GM12878 (cell line): Measurements from ENCODE around the gene C4orf36.

Experiments
- CBX3 ChIP-seq: fragments of 200-600 bp; sonication (generic); IDR thresholded peaks from 2 replicates; pipeline ENCODE4 v1.6.1; 2016; ENCODE audit warnings: low read depth, borderline replicate concordance
- CBX5 ChIP-seq: sonication (generic); IDR thresholded peaks from 2 replicates; pipeline ENCODE4 v1.6.1; 2016; ENCODE audit warnings: low read depth, moderate library complexity, mild to moderate bottlenecking, inconsistent platforms
- DPF2 ChIP-seq: fragments of 450-650 bp; IDR thresholded peaks from 2 replicates; pipeline ENCODE4 v1.6.1; 2017; ENCODE audit warnings: mild to moderate bottlenecking
- EP300 ChIP-seq, 2 experiments: fragments of 150-350 bp in 1 of 2; IDR thresholded peaks; 2 replicates each; pipeline ENCODE4 v1.6.1; 2011 to 2012; ENCODE audit warnings: low read depth in 2 of 2, low read length in 2 of 2, borderline replicate concordance in 1 of 2, improper control_type of control experiment in 1 of 2, inconsistent platforms in 1 of 2; ENCODE audit not compliant: control insufficient read depth in 1 of 2
- GABPA ChIP-seq: IDR thresholded peaks from 2 replicates; pipeline ENCODE4 v1.6.1; 2014; ENCODE audit warnings: antibody characterized with exemption, low read depth, mild to moderate bottlenecking, inconsistent platforms
- HCFC1 ChIP-seq: fragments of 150-350 bp; IDR thresholded peaks from 2 replicates; pipeline ENCODE4 v1.6.1; 2014; ENCODE audit warnings: low read length
- POLR2A ChIP-seq: IDR thresholded peaks from 2 replicates; pipeline ENCODE4 v1.6.1; 2011; ENCODE audit warnings: low read depth, mild to moderate bottlenecking, low read length
- RBBP5 ChIP-seq: fragments of 200-600 bp; sonication (generic); conservative IDR thresholded peaks from 2 replicates; pipeline ENCODE4 v1.6.1; 2016
- SPI1 ChIP-seq: IDR thresholded peaks from 2 replicates; pipeline ENCODE4 v1.6.1; 2011; ENCODE audit warnings: low read depth, mild to moderate bottlenecking, low read length, moderate library complexity, borderline replicate concordance; ENCODE audit not compliant: insufficient read depth
- TF ChIP-seq, protein P1 (sequence below): fragments of 450-650 bp; formaldehyde crosslinking; IDR thresholded peaks from 2 replicates; pipeline ENCODE4 v1.4.0; 2022; ENCODE audit warnings: mild to moderate bottlenecking, moderate library complexity
- TF ChIP-seq, protein P2 (sequence below): IDR thresholded peaks from 2 replicates; pipeline ENCODE4 v1.6.1; 2012; ENCODE audit warnings: mild to moderate bottlenecking, low read depth, low read length
- TF ChIP-seq, protein P3 (sequence below): fragments of 450-650 bp; IDR thresholded peaks from 2 replicates; pipeline ENCODE4 v1.6.1; 2017; ENCODE audit warnings: mild to moderate bottlenecking

DNA sequence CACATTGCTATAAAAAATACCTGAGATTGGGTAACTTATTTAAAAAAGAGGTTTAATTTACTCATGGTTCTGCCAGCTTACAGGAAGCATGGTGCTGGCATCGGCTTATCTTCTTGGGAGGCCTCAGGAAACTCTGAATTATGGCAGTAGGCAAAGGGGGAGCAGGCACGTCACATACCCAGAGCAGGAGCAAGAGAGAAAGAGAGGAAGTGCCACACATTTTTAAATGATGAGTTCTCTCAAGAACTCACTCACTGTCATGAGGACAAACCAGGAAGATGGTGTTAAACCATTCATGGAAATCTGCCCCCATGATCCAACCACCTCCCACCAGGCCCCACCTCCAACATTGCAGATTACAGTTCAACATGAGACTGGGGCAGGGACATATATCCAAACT lies 32.6 kb upstream of the C4orf36 start:
- TF ChIP-seq CBX3, result no peak
- TF ChIP-seq, protein P1, sequence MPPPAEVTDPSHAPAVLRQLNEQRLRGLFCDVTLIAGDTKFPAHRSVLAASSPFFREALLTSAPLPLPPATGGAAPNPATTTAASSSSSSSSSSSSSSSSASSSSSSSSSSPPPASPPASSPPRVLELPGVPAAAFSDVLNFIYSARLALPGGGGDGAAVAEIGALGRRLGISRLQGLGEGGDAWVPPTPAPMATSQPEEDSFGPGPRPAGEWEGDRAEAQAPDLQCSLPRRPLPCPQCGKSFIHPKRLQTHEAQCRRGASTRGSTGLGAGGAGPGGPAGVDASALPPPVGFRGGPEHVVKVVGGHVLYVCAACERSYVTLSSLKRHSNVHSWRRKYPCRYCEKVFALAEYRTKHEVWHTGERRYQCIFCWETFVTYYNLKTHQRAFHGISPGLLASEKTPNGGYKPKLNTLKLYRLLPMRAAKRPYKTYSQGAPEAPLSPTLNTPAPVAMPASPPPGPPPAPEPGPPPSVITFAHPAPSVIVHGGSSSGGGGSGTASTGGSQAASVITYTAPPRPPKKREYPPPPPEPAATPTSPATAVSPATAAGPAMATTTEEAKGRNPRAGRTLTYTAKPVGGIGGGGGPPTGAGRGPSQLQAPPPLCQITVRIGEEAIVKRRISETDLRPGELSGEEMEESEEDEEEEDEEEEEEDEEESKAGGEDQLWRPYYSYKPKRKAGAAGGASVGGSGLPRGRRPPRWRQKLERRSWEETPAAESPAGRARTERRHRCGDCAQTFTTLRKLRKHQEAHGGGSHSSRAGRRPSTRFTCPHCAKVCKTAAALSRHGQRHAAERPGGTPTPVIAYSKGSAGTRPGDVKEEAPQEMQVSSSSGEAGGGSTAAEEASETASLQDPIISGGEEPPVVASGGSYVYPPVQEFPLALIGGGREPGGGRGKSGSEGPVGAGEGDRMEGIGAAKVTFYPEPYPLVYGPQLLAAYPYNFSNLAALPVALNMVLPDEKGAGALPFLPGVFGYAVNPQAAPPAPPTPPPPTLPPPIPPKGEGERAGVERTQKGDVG (CRISPR knock-in tag), result no peak
- TF ChIP-seq, protein P2, sequence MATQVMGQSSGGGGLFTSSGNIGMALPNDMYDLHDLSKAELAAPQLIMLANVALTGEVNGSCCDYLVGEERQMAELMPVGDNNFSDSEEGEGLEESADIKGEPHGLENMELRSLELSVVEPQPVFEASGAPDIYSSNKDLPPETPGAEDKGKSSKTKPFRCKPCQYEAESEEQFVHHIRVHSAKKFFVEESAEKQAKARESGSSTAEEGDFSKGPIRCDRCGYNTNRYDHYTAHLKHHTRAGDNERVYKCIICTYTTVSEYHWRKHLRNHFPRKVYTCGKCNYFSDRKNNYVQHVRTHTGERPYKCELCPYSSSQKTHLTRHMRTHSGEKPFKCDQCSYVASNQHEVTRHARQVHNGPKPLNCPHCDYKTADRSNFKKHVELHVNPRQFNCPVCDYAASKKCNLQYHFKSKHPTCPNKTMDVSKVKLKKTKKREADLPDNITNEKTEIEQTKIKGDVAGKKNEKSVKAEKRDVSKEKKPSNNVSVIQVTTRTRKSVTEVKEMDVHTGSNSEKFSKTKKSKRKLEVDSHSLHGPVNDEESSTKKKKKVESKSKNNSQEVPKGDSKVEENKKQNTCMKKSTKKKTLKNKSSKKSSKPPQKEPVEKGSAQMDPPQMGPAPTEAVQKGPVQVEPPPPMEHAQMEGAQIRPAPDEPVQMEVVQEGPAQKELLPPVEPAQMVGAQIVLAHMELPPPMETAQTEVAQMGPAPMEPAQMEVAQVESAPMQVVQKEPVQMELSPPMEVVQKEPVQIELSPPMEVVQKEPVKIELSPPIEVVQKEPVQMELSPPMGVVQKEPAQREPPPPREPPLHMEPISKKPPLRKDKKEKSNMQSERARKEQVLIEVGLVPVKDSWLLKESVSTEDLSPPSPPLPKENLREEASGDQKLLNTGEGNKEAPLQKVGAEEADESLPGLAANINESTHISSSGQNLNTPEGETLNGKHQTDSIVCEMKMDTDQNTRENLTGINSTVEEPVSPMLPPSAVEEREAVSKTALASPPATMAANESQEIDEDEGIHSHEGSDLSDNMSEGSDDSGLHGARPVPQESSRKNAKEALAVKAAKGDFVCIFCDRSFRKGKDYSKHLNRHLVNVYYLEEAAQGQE, result no peak
- TF ChIP-seq EP300 (IDR thresholded peaks at IDR 0.05; ENCODE audit: borderline replicate concordance in 1 of 2, control insufficient read depth in 1 of 2, low read depth in 2 of 2, low read length in 2 of 2), result no peak
- no peak for TF ChIP-seq GABPA
- TF ChIP-seq SPI1, result no peak
- no peak for TF ChIP-seq HCFC1
- no peak for TF ChIP-seq POLR2A
- no peak for TF ChIP-seq RBBP5
- TF ChIP-seq CBX5, result no peak
- TF ChIP-seq DPF2, result no peak
- TF ChIP-seq, protein P3, sequence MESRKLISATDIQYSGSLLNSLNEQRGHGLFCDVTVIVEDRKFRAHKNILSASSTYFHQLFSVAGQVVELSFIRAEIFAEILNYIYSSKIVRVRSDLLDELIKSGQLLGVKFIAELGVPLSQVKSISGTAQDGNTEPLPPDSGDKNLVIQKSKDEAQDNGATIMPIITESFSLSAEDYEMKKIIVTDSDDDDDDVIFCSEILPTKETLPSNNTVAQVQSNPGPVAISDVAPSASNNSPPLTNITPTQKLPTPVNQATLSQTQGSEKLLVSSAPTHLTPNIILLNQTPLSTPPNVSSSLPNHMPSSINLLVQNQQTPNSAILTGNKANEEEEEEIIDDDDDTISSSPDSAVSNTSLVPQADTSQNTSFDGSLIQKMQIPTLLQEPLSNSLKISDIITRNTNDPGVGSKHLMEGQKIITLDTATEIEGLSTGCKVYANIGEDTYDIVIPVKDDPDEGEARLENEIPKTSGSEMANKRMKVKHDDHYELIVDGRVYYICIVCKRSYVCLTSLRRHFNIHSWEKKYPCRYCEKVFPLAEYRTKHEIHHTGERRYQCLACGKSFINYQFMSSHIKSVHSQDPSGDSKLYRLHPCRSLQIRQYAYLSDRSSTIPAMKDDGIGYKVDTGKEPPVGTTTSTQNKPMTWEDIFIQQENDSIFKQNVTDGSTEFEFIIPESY, result no peak
